Parathyroid adenoma (tissue), 2 donors: ENCODE results near the gene ERMAP.
"Not testable (repeated sequence)": the region's sequence is repeated elsewhere in the genome, so short reads cannot be mapped to it uniquely, and the experiment has no call there.

Experiments
- H2AFZ ChIP-seq: fragments of 300-600 bp; sonication (generic); one replicate; pipeline ENCODE4 v1.7.0; 2017; ENCODE audit warnings: antibody characterized with exemption, mild to moderate bottlenecking
- H3K27ac ChIP-seq: fragments of 300-600 bp; sonication (generic); one replicate; pipeline ENCODE4 v1.7.0; 2017
- H3K27me3 ChIP-seq: fragments of 300-600 bp; sonication (generic); one replicate; pipeline ENCODE4 v1.7.0; 2017; ENCODE audit warnings: low read length; ENCODE audit not compliant: control insufficient read depth, insufficient read depth
- H3K36me3 ChIP-seq: fragments of 300-600 bp; sonication (generic); one replicate; pipeline ENCODE4 v1.7.0; 2017; ENCODE audit warnings: low read length; ENCODE audit not compliant: control insufficient read depth, insufficient read depth
- H3K4me1 ChIP-seq: fragments of 300-600 bp; sonication (generic); one replicate; pipeline ENCODE4 v1.7.0; 2017; ENCODE audit warnings: control low read depth
- H3K4me2 ChIP-seq: fragments of 300-600 bp; sonication (generic); one replicate; pipeline ENCODE4 v1.7.0; 2017; ENCODE audit warnings: low read length
- H3K4me3 ChIP-seq: fragments of 300-600 bp; sonication (generic); one replicate; pipeline ENCODE4 v1.7.0; 2017; ENCODE audit warnings: low read depth, low read length
- H3K79me2 ChIP-seq: fragments of 300-600 bp; sonication (generic); one replicate; pipeline ENCODE4 v1.7.0; 2017; ENCODE audit warnings: control low read depth
- H3K9ac ChIP-seq: fragments of 300-600 bp; sonication (generic); one replicate; pipeline ENCODE4 v1.7.0; 2017; ENCODE audit warnings: mild to moderate bottlenecking
- H3K9me3 ChIP-seq: fragments of 300-600 bp; sonication (generic); one replicate; pipeline ENCODE4 v1.7.0; 2017; ENCODE audit warnings: low read length; ENCODE audit not compliant: control insufficient read depth
- TF ChIP-seq, protein P1 (sequence below): fragments of 300-600 bp; sonication (generic); IDR thresholded peaks from one replicate; pipeline ENCODE4 v1.7.0; 2017; ENCODE audit warnings: antibody characterized with exemption, mild to moderate bottlenecking
- donor health status: primary hyperparathyroidism.

Gene ERMAP

DNA sequence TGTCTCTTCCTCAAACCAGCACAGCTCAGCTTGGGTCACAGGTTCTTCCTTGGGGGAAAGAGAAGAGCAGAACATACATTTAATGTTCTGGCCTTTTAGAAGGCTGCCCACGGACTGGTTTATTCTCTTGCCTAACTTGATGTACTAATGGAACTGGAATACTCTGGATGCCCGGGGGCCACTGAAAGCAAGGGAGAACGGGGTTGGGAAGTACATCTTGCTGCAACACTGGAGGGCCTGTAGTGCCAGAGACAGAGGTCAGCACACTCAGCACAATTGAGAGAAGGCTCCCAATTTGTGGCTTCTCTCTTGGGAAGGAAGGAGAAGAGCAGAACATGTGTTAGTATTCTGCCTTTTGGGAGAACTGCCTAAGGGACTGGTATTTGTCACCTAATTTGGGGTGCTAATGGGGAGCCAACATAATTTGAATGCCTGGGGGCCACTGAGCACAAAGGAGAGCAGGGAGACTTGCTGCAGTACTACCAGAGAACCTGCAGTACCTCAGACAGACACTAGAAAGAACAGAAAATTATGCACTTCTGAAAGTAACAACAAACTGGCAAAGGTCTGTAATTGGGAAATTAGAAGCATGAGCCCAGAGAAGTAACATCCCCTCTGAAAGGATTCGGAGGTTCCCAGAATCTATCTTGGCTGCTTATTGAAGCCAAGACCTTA is 43.6 kb downstream of the ERMAP start:
- no peak overlapping the region for H2AFZ ChIP-seq
- H3K36me3 ChIP-seq: no peaks in the 10 kb centered on the region
- H3K9me3 ChIP-seq: no peaks in the 10 kb centered on the region
- no peak overlapping the region for H3K4me3 ChIP-seq
- TF ChIP-seq, protein P1, sequence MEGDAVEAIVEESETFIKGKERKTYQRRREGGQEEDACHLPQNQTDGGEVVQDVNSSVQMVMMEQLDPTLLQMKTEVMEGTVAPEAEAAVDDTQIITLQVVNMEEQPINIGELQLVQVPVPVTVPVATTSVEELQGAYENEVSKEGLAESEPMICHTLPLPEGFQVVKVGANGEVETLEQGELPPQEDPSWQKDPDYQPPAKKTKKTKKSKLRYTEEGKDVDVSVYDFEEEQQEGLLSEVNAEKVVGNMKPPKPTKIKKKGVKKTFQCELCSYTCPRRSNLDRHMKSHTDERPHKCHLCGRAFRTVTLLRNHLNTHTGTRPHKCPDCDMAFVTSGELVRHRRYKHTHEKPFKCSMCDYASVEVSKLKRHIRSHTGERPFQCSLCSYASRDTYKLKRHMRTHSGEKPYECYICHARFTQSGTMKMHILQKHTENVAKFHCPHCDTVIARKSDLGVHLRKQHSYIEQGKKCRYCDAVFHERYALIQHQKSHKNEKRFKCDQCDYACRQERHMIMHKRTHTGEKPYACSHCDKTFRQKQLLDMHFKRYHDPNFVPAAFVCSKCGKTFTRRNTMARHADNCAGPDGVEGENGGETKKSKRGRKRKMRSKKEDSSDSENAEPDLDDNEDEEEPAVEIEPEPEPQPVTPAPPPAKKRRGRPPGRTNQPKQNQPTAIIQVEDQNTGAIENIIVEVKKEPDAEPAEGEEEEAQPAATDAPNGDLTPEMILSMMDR: no peak
- H3K27me3 ChIP-seq: no peaks in the 10 kb centered on the region
- no peak overlapping the region for H3K9ac ChIP-seq
- H3K4me1 ChIP-seq: no peaks in the 10 kb centered on the region
- H3K27ac ChIP-seq: no peak overlapping the region
- no peaks in the 10 kb centered on the region for H3K79me2 ChIP-seq
- no peak overlapping the region for H3K4me2 ChIP-seq

DNA sequence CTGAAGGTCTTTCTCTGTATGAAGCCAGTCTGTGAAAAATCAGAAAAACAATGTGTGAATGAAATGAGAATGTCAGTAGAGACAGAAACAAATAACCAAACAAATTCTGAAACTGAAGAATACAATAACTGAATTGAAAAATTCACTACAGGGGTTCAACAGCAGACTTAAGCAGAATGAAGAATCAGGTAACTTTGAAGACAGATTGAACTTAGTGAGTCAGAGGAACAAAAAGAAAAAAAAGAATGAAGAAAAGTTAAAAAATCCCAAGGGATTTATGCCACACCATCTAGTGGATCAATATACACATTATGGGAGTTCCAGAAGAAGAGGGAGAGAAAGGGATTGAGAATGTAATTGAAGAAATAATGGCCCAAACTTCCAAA is 44.1 kb downstream of the ERMAP start:
- Histone ChIP-seq H3K4me1 (no peaks in the 10 kb centered on the region), H2AFZ (no peak overlapping the region), H3K27ac (no peak overlapping the region), H3K9ac (no peak overlapping the region), H3K4me3 (no peak overlapping the region), H3K9me3 (no peaks in the 10 kb centered on the region), H3K79me2 (no peaks in the 10 kb centered on the region), H3K36me3 (no peaks in the 10 kb centered on the region), H3K4me2 (no peak overlapping the region), H3K27me3 (no peaks in the 10 kb centered on the region)
- TF ChIP-seq, protein P1: no peak

GRCh38 chr1:42866549-42866948 is 49.6 kb downstream of the ERMAP start:
- no peak overlapping the region for H3K4me2 ChIP-seq
- no peak overlapping the region for H3K27ac ChIP-seq
- H3K9ac ChIP-seq: no peak overlapping the region
- no peaks in the 10 kb centered on the region for H3K79me2 ChIP-seq
- no peaks in the 10 kb centered on the region for H3K4me1 ChIP-seq
- TF ChIP-seq, protein P1: no peak
- no peaks in the 10 kb centered on the region for H3K27me3 ChIP-seq
- H2AFZ ChIP-seq: no peak overlapping the region
- H3K4me3 ChIP-seq: no peak overlapping the region
- no peaks in the 10 kb centered on the region for H3K36me3 ChIP-seq
- no peaks in the 10 kb centered on the region for H3K9me3 ChIP-seq

GRCh38 chr1:42868466-42868865 is 51.5 kb downstream of the ERMAP start:
- not testable (repeated sequence) for H3K79me2 ChIP-seq, H3K4me1 ChIP-seq, H3K4me2 ChIP-seq, H3K27me3 ChIP-seq, H3K9ac ChIP-seq, H3K4me3 ChIP-seq, H3K27ac ChIP-seq, H3K36me3 ChIP-seq, H2AFZ ChIP-seq, H3K9me3 ChIP-seq

- not testable (repeated sequence) for H3K36me3 ChIP-seq, H2AFZ ChIP-seq, H3K9ac ChIP-seq, H3K79me2 ChIP-seq, H3K4me3 ChIP-seq, H3K9me3 ChIP-seq, H3K27ac ChIP-seq, H3K4me1 ChIP-seq, H3K4me2 ChIP-seq, H3K27me3 ChIP-seq
These were observed 52.3 kb downstream of the ERMAP start for GRCh38 chr1:42869254-42869653.

- not testable (repeated sequence) for H3K27me3 ChIP-seq, H3K9ac ChIP-seq, H3K9me3 ChIP-seq, H3K4me3 ChIP-seq, H3K27ac ChIP-seq, H3K4me2 ChIP-seq, H3K36me3 ChIP-seq, H3K79me2 ChIP-seq, H3K4me1 ChIP-seq, H2AFZ ChIP-seq
These were observed 52.8 kb downstream of the ERMAP start for GRCh38 chr1:42869751-42870150.

- H3K4me3 ChIP-seq, H3K9me3 ChIP-seq, H2AFZ ChIP-seq, H3K79me2 ChIP-seq, H3K27ac ChIP-seq, H3K4me1 ChIP-seq, H3K27me3 ChIP-seq, H3K36me3 ChIP-seq, H3K4me2 ChIP-seq, H3K9ac ChIP-seq: not testable (repeated sequence)
These were observed 56.2 kb downstream of the ERMAP start for GRCh38 chr1:42873108-42873507.
